Parathyroid adenoma (tissue), 2 donors: ENCODE data around the gene SLC9B1.

Experiments
- H2AFZ ChIP-seq: fragments of 300-600 bp; sonication (generic); one replicate; pipeline ENCODE4 v1.7.0; 2017; ENCODE audit warnings: antibody characterized with exemption, mild to moderate bottlenecking
- H3K27ac ChIP-seq: fragments of 300-600 bp; sonication (generic); one replicate; pipeline ENCODE4 v1.7.0; 2017
- H3K27me3 ChIP-seq: fragments of 300-600 bp; sonication (generic); one replicate; pipeline ENCODE4 v1.7.0; 2017; ENCODE audit warnings: low read length; ENCODE audit not compliant: control insufficient read depth, insufficient read depth
- H3K36me3 ChIP-seq: fragments of 300-600 bp; sonication (generic); one replicate; pipeline ENCODE4 v1.7.0; 2017; ENCODE audit warnings: low read length; ENCODE audit not compliant: control insufficient read depth, insufficient read depth
- H3K4me1 ChIP-seq: fragments of 300-600 bp; sonication (generic); one replicate; pipeline ENCODE4 v1.7.0; 2017; ENCODE audit warnings: control low read depth
- H3K4me2 ChIP-seq: fragments of 300-600 bp; sonication (generic); one replicate; pipeline ENCODE4 v1.7.0; 2017; ENCODE audit warnings: low read length
- H3K4me3 ChIP-seq: fragments of 300-600 bp; sonication (generic); one replicate; pipeline ENCODE4 v1.7.0; 2017; ENCODE audit warnings: low read depth, low read length
- H3K79me2 ChIP-seq: fragments of 300-600 bp; sonication (generic); one replicate; pipeline ENCODE4 v1.7.0; 2017; ENCODE audit warnings: control low read depth
- H3K9ac ChIP-seq: fragments of 300-600 bp; sonication (generic); one replicate; pipeline ENCODE4 v1.7.0; 2017; ENCODE audit warnings: mild to moderate bottlenecking
- H3K9me3 ChIP-seq: fragments of 300-600 bp; sonication (generic); one replicate; pipeline ENCODE4 v1.7.0; 2017; ENCODE audit warnings: low read length; ENCODE audit not compliant: control insufficient read depth
- CTCF ChIP-seq: fragments of 300-600 bp; sonication (generic); IDR thresholded peaks from one replicate; pipeline ENCODE4 v1.7.0; 2017; ENCODE audit warnings: antibody characterized with exemption, mild to moderate bottlenecking
- donor health status: primary hyperparathyroidism.

The SLC9B1 gene

GRCh38 chr4:103052779-103053178 lies 33.3 kb upstream of the SLC9B1 start:
- Histone ChIP-seq H2AFZ (no peak overlapping the region), H3K79me2 (no peaks in the 10 kb centered on the region), H3K27me3 (no peaks in the 10 kb centered on the region), H3K9ac (no peak overlapping the region), H3K4me1 (no peaks in the 10 kb centered on the region), H3K36me3 (no peaks in the 10 kb centered on the region), H3K9me3 (no peaks in the 10 kb centered on the region), H3K27ac (no peak overlapping the region), H3K4me2 (no peak overlapping the region), H3K4me3 (no peak overlapping the region)
- TF ChIP-seq CTCF = no peak

- no peak overlapping the region for H3K4me2 ChIP-seq
- H3K4me1 ChIP-seq = no peaks in the 10 kb centered on the region
- no peak overlapping the region for H3K9ac ChIP-seq
- TF ChIP-seq CTCF = no peak
- H3K27me3 ChIP-seq = no peaks in the 10 kb centered on the region
- no peak overlapping the region for H3K4me3 ChIP-seq
- H3K9me3 ChIP-seq = no peaks in the 10 kb centered on the region
- no peaks in the 10 kb centered on the region for H3K36me3 ChIP-seq
- H3K79me2 ChIP-seq = no peaks in the 10 kb centered on the region
- no peak overlapping the region for H3K27ac ChIP-seq
- no peak overlapping the region for H2AFZ ChIP-seq
These were observed 32.6 kb upstream of the SLC9B1 start for GRCh38 chr4:103052145-103052544.

- Histone ChIP-seq H3K9ac (no peak overlapping the region), H3K4me1 (no peaks in the 10 kb centered on the region), H3K4me3 (no peak overlapping the region), H3K4me2 (no peak overlapping the region), H3K9me3 (no peaks in the 10 kb centered on the region), H2AFZ (no peak overlapping the region), H3K79me2 (no peaks in the 10 kb centered on the region), H3K27me3 (no peaks in the 10 kb centered on the region), H3K27ac (no peak overlapping the region), H3K36me3 (no peaks in the 10 kb centered on the region)
- no peak for TF ChIP-seq CTCF
These were observed 31.4 kb upstream of the SLC9B1 start for GRCh38 chr4:103050736-103051436.

GRCh38 chr4:103046416-103047290 lies 27.1 kb upstream of the SLC9B1 start:
- H3K36me3 ChIP-seq = no peaks in the 10 kb centered on the region
- H3K4me3 ChIP-seq = no peak overlapping the region
- no peak overlapping the region for H3K4me2 ChIP-seq
- no peaks in the 10 kb centered on the region for H3K4me1 ChIP-seq
- H3K9ac ChIP-seq = no peak overlapping the region
- no peak overlapping the region for H3K27ac ChIP-seq
- H2AFZ ChIP-seq = no peak overlapping the region
- H3K9me3 ChIP-seq = no peaks in the 10 kb centered on the region
- TF ChIP-seq CTCF = peak; percentile 56
- no peaks in the 10 kb centered on the region for H3K79me2 ChIP-seq
- H3K27me3 ChIP-seq = no peaks in the 10 kb centered on the region
